Nephron (organoid): ENCODE data around the gene XXYLT1.

Source experiments
- H3K27ac Mint-ChIP-seq, 3 experiments: 2 replicates each; pipeline ENCODE4 v1.8.0; 2020; ENCODE audit warnings: mixed read lengths in 3 of 3, mild to moderate bottlenecking in 2 of 3, moderate library complexity in 1 of 3
- H3K27me3 Mint-ChIP-seq: 2 replicates; pipeline ENCODE4 v1.8.0; 2021; ENCODE audit warnings: low read depth, mild to moderate bottlenecking, moderate library complexity, mixed read lengths
- H3K36me3 Mint-ChIP-seq: 2 replicates; pipeline ENCODE4 v1.8.0; 2020; ENCODE audit warnings: low read depth, mixed read lengths
- H3K4me1 Mint-ChIP-seq: 2 replicates; pipeline ENCODE4 v1.8.0; 2020; ENCODE audit warnings: mixed read lengths
- H3K4me3 Mint-ChIP-seq, 3 experiments: 2 replicates each; pipeline ENCODE4 v1.8.0; 2020; ENCODE audit warnings: mild to moderate bottlenecking in 3 of 3, mixed read lengths in 3 of 3, moderate library complexity in 2 of 3
- H3K9me3 Mint-ChIP-seq: 2 replicates; pipeline ENCODE4 v1.8.0; 2020; ENCODE audit warnings: mixed read lengths
- TF ChIP-seq, protein P1 (sequence below), 3 experiments: fragments of 200-600 bp; sonication (generic); IDR thresholded peaks; one replicate each; pipeline ENCODE4 v1.5.0; 2021; ENCODE audit warnings: antibody characterized with exemption in 3 of 3; ENCODE audit not compliant: unreplicated experiment in 3 of 3

Gene XXYLT1

DNA sequence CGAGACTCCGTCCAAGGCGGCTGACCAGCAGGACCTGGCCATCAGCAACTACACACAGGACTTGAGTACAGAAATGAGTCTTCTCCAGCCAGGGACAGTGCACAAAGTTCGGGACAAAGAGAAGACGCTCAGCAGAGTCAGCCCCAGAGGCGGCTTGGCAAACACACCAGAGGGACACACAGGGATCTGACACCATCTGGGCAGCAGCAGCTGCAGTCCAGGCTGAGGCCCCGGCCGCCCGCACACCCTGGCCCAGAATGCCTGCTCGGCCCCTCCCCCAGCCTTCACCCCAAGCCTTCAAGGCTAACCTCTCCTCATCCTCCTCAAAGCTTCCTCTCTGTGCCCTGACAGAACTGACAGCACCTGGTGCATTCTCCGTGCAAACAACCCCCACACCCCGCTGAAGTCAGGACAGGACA is 61.1 kb downstream of the XXYLT1 start:
- Mint-ChIP-seq H3K27ac (peak overlapping the region; percentile 98 to 100 (median 100)), H3K4me1 (peaks cover 48% of the 10 kb centered on the region), H3K9me3 (peaks cover 8% of the 10 kb centered on the region), H3K4me3 (peak overlapping the region; percentile 33 to 78 (median 52)), H3K27me3 (peaks cover 4% of the 10 kb centered on the region), H3K36me3 (peaks cover 18% of the 10 kb centered on the region)
- TF ChIP-seq, protein P1, sequence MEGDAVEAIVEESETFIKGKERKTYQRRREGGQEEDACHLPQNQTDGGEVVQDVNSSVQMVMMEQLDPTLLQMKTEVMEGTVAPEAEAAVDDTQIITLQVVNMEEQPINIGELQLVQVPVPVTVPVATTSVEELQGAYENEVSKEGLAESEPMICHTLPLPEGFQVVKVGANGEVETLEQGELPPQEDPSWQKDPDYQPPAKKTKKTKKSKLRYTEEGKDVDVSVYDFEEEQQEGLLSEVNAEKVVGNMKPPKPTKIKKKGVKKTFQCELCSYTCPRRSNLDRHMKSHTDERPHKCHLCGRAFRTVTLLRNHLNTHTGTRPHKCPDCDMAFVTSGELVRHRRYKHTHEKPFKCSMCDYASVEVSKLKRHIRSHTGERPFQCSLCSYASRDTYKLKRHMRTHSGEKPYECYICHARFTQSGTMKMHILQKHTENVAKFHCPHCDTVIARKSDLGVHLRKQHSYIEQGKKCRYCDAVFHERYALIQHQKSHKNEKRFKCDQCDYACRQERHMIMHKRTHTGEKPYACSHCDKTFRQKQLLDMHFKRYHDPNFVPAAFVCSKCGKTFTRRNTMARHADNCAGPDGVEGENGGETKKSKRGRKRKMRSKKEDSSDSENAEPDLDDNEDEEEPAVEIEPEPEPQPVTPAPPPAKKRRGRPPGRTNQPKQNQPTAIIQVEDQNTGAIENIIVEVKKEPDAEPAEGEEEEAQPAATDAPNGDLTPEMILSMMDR (IDR thresholded peaks at IDR 0.05; ENCODE audit: unreplicated experiment in 3 of 3) = no peak

GRCh38 chr3:195209083-195209846 is 61.7 kb downstream of the XXYLT1 start:
- peaks cover 4% of the 10 kb centered on the region for H3K27me3 Mint-ChIP-seq
- H3K36me3 Mint-ChIP-seq = peaks cover 14% of the 10 kb centered on the region
- peak overlapping the region in 2 of 3 experiments; percentile 52 to 78 for H3K4me3 Mint-ChIP-seq
- TF ChIP-seq, protein P1 (IDR thresholded peaks at IDR 0.05; ENCODE audit: unreplicated experiment in 3 of 3) = no peak
- H3K9me3 Mint-ChIP-seq = peaks cover 8% of the 10 kb centered on the region
- H3K27ac Mint-ChIP-seq = peak overlapping the region; percentile 98 to 100 (median 100)
- H3K4me1 Mint-ChIP-seq = peaks cover 54% of the 10 kb centered on the region

GRCh38 chr3:195208631-195209030 is 62.3 kb downstream of the XXYLT1 start:
- Mint-ChIP-seq H3K9me3 (peaks cover 8% of the 10 kb centered on the region), H3K4me1 (peaks cover 57% of the 10 kb centered on the region), H3K36me3 (peaks cover 14% of the 10 kb centered on the region), H3K27me3 (peaks cover 4% of the 10 kb centered on the region), H3K4me3 (peak overlapping the region in 2 of 3 experiments; percentile 21 to 29), H3K27ac (peak overlapping the region; percentile 98 to 100 (median 100))
- TF ChIP-seq, protein P1 (IDR thresholded peaks at IDR 0.05; ENCODE audit: unreplicated experiment in 3 of 3) = no peak

DNA sequence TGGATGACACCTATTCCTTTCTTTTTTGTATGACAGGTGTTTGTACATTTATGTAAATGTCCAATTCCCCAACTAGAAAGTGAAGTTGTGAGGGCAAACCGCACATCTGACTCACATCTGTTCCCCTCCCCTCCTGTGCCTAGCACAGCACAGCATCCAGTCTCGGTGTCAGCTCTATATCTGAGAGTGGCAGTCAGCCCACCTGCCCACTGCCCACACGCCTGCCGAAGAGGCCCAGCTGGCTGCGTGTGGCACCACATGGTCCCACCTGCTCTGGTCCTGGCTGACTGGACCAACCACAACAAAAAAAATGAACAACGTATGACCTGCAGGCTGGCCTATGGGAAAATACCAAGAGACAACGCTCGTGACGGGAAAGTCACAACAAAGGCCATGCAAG is 62.8 kb downstream of the XXYLT1 start:
- TF ChIP-seq, protein P1 (IDR thresholded peaks at IDR 0.05; ENCODE audit: unreplicated experiment in 3 of 3) = no peak
- peaks cover 62% of the 10 kb centered on the region for H3K4me1 Mint-ChIP-seq
- H3K27ac Mint-ChIP-seq = peak overlapping the region; percentile 98 to 100 (median 100)
- peaks cover 4% of the 10 kb centered on the region for H3K27me3 Mint-ChIP-seq
- H3K9me3 Mint-ChIP-seq = peaks cover 8% of the 10 kb centered on the region
- H3K36me3 Mint-ChIP-seq = peaks cover 14% of the 10 kb centered on the region
- peak overlapping the region in 2 of 3 experiments; percentile 21 to 29 for H3K4me3 Mint-ChIP-seq

DNA sequence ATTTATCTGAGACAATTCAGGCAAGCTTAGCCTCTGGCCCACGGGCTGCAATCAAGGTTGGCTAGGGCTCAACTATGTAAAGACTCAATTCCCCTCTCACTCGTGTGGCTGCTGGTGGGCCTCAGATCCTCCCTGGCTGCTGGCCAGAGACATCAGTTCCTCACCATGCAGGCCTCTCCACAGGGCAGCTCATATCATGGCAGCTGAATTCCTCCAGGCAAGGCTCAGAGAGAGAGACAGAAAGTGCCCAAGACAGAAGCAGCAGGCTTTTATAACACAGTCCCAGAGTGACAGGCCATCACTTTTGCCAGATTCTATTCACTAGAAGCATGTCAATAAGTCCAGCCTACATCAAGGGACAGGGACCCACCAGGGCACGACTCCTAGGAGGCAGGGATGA is 63.2 kb downstream of the XXYLT1 start:
- Mint-ChIP-seq H3K4me3 (peak overlapping the region in 1 of 3 experiments; percentile 60), H3K36me3 (peaks cover 11% of the 10 kb centered on the region), H3K9me3 (peaks cover 5% of the 10 kb centered on the region), H3K27me3 (peaks cover 2% of the 10 kb centered on the region), H3K4me1 (peaks cover 62% of the 10 kb centered on the region), H3K27ac (peak overlapping the region; percentile 84 to 100 (median 84))
- TF ChIP-seq, protein P1 (IDR thresholded peaks at IDR 0.05; ENCODE audit: unreplicated experiment in 3 of 3) = no peak
